IMR-90 (cell line): ENCODE results near the gene NKX1-1.

ENCODE experiments used
- CEBPB ChIP-seq: IDR thresholded peaks from 2 replicates; pipeline ENCODE4 v1.6.1; 2012; ENCODE audit warnings: low read depth, low read length, improper control_type of control experiment
- FOS ChIP-seq: fragments of 150-350 bp; IDR thresholded peaks from 2 replicates; pipeline ENCODE4 v1.6.1; 2016; ENCODE audit warnings: low read depth, low read length
- MAFK ChIP-seq: IDR thresholded peaks from 2 replicates; pipeline ENCODE4 v1.6.1; 2012; ENCODE audit warnings: low read depth, low read length, improper control_type of control experiment
- MAZ ChIP-seq: IDR thresholded peaks from 2 replicates; pipeline ENCODE4 v1.6.1; 2012; ENCODE audit warnings: low read depth, mild to moderate bottlenecking, low read length, improper control_type of control experiment, moderate library complexity, borderline replicate concordance
- POLR2A ChIP-seq: IDR thresholded peaks from 2 replicates; pipeline ENCODE4 v1.6.1; 2012; ENCODE audit warnings: mild to moderate bottlenecking, low read depth, low read length
- RAD21 ChIP-seq: IDR thresholded peaks from 2 replicates; pipeline ENCODE4 v1.6.1; 2012; ENCODE audit warnings: low read length, improper control_type of control experiment
- RCOR1 ChIP-seq: IDR thresholded peaks from 2 replicates; pipeline ENCODE4 v1.6.1; 2012; ENCODE audit warnings: mild to moderate bottlenecking, low read length, improper control_type of control experiment; ENCODE audit not compliant: insufficient replicate concordance
- TF ChIP-seq, protein P1 (sequence below): conservative IDR thresholded peaks from 2 replicates; pipeline ENCODE4 v1.5.1; 2012; ENCODE audit warnings: mild to moderate bottlenecking, low read depth, low read length, improper control_type of control experiment
- TF ChIP-seq, protein P2 (sequence below): fragments of 150-350 bp; IDR thresholded peaks from 2 replicates; pipeline ENCODE4 v1.6.1; 2016; ENCODE audit warnings: low read depth, mild to moderate bottlenecking, low read length, moderate library complexity, borderline replicate concordance

DNA sequence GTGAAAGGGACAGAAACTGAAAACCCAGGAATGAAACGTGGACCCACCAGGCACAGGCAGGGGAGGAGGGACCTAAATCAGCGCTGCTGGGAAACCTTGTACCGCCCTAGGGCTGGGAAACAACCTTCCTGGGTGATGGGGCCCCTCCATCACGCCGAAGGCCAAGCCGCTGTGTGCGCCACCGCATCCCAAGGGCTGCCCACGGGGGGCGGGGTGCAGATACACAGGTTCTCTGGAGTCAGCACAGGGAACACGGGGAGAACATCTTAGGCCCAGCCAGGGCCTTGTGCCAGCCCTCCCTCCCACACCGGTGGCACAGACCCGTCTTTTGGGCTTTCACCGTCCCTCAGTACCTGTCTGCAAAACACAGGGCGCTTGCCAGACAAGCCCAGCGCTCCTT is 46.3 kb downstream of the NKX1-1 start:
- TF ChIP-seq POLR2A (no peak), FOS (no peak), MAFK (no peak), RCOR1 (no peak), RAD21 (no peak), MAZ (no peak), CEBPB (no peak)
- TF ChIP-seq, protein P1, sequence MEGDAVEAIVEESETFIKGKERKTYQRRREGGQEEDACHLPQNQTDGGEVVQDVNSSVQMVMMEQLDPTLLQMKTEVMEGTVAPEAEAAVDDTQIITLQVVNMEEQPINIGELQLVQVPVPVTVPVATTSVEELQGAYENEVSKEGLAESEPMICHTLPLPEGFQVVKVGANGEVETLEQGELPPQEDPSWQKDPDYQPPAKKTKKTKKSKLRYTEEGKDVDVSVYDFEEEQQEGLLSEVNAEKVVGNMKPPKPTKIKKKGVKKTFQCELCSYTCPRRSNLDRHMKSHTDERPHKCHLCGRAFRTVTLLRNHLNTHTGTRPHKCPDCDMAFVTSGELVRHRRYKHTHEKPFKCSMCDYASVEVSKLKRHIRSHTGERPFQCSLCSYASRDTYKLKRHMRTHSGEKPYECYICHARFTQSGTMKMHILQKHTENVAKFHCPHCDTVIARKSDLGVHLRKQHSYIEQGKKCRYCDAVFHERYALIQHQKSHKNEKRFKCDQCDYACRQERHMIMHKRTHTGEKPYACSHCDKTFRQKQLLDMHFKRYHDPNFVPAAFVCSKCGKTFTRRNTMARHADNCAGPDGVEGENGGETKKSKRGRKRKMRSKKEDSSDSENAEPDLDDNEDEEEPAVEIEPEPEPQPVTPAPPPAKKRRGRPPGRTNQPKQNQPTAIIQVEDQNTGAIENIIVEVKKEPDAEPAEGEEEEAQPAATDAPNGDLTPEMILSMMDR = no peak
- TF ChIP-seq, protein P2, sequence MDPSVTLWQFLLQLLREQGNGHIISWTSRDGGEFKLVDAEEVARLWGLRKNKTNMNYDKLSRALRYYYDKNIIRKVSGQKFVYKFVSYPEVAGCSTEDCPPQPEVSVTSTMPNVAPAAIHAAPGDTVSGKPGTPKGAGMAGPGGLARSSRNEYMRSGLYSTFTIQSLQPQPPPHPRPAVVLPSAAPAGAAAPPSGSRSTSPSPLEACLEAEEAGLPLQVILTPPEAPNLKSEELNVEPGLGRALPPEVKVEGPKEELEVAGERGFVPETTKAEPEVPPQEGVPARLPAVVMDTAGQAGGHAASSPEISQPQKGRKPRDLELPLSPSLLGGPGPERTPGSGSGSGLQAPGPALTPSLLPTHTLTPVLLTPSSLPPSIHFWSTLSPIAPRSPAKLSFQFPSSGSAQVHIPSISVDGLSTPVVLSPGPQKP = no peak
